Keratinocyte (primary cell): Measurements from ENCODE around the gene DRD2.

ENCODE experiments used
- EZH2 ChIP-seq: IDR thresholded peaks from one replicate; pipeline ENCODE4 v1.6.1; 2012; ENCODE audit warnings: inconsistent platforms, mild to moderate bottlenecking, low read length, moderate library complexity
- TF ChIP-seq, protein P1 (sequence below), 3 experiments: IDR thresholded peaks in 1 of 3; conservative IDR thresholded peaks in 1 of 3; optimal IDR thresholded peaks in 1 of 3; 2 replicates in 2 of 3; 3 replicates in 1 of 3; pipeline versions ENCODE3 to v1.5.1; 2011; ENCODE audit warnings: low read length in 3 of 3, mild to moderate bottlenecking in 3 of 3, moderate library complexity in 2 of 3, control low read depth in 1 of 3, inconsistent platforms in 1 of 3; ENCODE audit not compliant: insufficient read depth in 2 of 3; ENCODE audit errors: extremely low read depth in 1 of 3

DNA sequence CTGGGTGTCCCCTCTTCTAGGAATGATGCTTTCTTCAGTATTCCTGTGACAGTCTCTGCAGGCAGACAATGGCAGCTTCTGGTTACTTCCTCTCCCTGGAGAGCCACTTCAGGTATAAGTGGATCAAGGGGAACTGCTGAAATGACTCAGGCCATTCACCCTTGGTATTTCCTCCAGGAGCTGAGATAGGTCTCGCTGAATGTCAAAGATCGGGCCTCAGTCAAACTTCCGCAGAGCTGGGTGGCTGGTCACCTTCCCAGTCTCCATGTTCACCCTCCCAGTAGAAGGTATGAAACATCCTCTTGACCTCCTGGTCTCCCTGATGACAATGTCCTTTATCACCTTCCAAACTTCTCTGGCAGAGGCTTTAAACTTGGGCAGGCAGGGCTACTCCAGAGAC, 89.4 kb downstream of the DRD2 start:
- TF ChIP-seq, protein P1, sequence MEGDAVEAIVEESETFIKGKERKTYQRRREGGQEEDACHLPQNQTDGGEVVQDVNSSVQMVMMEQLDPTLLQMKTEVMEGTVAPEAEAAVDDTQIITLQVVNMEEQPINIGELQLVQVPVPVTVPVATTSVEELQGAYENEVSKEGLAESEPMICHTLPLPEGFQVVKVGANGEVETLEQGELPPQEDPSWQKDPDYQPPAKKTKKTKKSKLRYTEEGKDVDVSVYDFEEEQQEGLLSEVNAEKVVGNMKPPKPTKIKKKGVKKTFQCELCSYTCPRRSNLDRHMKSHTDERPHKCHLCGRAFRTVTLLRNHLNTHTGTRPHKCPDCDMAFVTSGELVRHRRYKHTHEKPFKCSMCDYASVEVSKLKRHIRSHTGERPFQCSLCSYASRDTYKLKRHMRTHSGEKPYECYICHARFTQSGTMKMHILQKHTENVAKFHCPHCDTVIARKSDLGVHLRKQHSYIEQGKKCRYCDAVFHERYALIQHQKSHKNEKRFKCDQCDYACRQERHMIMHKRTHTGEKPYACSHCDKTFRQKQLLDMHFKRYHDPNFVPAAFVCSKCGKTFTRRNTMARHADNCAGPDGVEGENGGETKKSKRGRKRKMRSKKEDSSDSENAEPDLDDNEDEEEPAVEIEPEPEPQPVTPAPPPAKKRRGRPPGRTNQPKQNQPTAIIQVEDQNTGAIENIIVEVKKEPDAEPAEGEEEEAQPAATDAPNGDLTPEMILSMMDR (optimal IDR thresholded peaks at IDR 0.05 in 1 of 3, IDR thresholded peaks at IDR 0.05 in 1 of 3, conservative IDR thresholded peaks at IDR 0.05 in 1 of 3; ENCODE audit: extremely low read depth in 1 of 3, insufficient read depth in 2 of 3, low read length in 3 of 3): no peak
- no peak for TF ChIP-seq EZH2
